ENCODE results near the gene MPHOSPH6.

DNA sequence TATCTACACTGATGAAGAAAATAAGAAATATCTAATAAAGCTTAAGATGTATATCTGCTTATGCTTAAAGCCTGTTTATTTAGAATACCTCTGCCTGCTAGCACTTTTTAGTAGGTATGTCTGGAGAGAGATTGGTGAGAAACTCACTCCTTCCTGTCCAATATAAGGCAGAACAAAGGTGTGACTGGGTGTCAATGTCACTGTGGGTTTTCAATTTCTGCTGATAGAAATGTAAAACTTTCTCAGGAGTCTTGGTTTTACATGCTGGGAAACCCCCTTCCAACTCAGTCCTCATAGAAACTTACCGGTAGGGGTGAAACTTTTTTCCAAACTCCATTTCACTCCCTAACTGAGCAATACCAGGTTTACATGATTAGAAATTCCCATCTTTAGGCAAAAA is 17.8 kb upstream of the MPHOSPH6 start:
- TF ChIP-seq CTCF (IDR thresholded peaks at IDR 0.05; ENCODE audit: insufficient read depth, low read depth, low read length), result no peak
- no peak for TF ChIP-seq EZH2 (IDR thresholded peaks at IDR 0.05; ENCODE audit: insufficient read depth, low read length)

All from astrocyte (in vitro differentiated cells and primary cell).